Chondrocyte (in vitro differentiated cells): Measurements from ENCODE around the gene ISG20. TPM values are rescaled to one million over a fixed set of nuclear protein-coding genes. Genes with fewer than 3 reads are reported as not detected.
A peak's percentile ranks its signal among the peaks of the same experiment; 100 is the strongest.

Experiments
- DNase-seq: peaks from one replicate; pipeline ENCODE4 v3.0.0; 2021; ENCODE audit warnings: mixed read lengths, low spot score
- H3K27ac Mint-ChIP-seq: one replicate; pipeline ENCODE4 v1.8.0; 2021; ENCODE audit warnings: mild to moderate bottlenecking, moderate library complexity, mixed read lengths; ENCODE audit not compliant: unreplicated experiment
- H3K27me3 Mint-ChIP-seq: 2 replicates; pipeline ENCODE4 v1.8.0; 2021; ENCODE audit warnings: low read depth, mixed read lengths
- H3K36me3 Mint-ChIP-seq: 2 replicates; pipeline ENCODE4 v1.8.0; 2021; ENCODE audit warnings: low read depth, mixed read lengths
- H3K4me1 Mint-ChIP-seq: 2 replicates; pipeline ENCODE4 v1.8.0; 2021; ENCODE audit warnings: low read depth, mild to moderate bottlenecking, mixed read lengths
- H3K4me3 Mint-ChIP-seq: one replicate; pipeline ENCODE4 v1.8.0; 2021; ENCODE audit warnings: mild to moderate bottlenecking, moderate library complexity, mixed read lengths; ENCODE audit not compliant: unreplicated experiment
- H3K9me3 Mint-ChIP-seq: 2 replicates; pipeline ENCODE4 v1.8.0; 2021; ENCODE audit warnings: low read depth, mixed read lengths
- CTCF ChIP-seq: fragments of 200-600 bp; sonication (generic); IDR thresholded peaks from 2 replicates; pipeline ENCODE4 v1.5.0; 2021; ENCODE audit warnings: antibody characterized with exemption, mild to moderate bottlenecking, moderate library complexity
- total RNA-seq: library from RNA; stranded (reverse); gene quantifications from 3 replicates; pipeline ENCODE4 v1.2.1, GENCODE V29; 2021

Gene ISG20
- total RNA-seq, 1 donor from 2014 or later: 4.5 TPM

GRCh38 chr15:88613074-88613944 is 25.5 kb upstream of the ISG20 start:
- no peak for TF ChIP-seq CTCF
- no peak overlapping the region for H3K4me3 Mint-ChIP-seq
- H3K4me1 Mint-ChIP-seq: peaks cover 12% of the 10 kb centered on the region
- H3K9me3 Mint-ChIP-seq: no peaks in the 10 kb centered on the region
- H3K27me3 Mint-ChIP-seq: peaks cover 28% of the 10 kb centered on the region
- no peak overlapping the region for H3K27ac Mint-ChIP-seq
- H3K36me3 Mint-ChIP-seq: peaks cover 1% of the 10 kb centered on the region
- DNase-seq: no peak

GRCh38 chr15:88615303-88616107 is 23.3 kb upstream of the ISG20 start:
- no peak overlapping the region for H3K4me3 Mint-ChIP-seq
- H3K4me1 Mint-ChIP-seq: peaks cover 12% of the 10 kb centered on the region
- H3K9me3 Mint-ChIP-seq: no peaks in the 10 kb centered on the region
- no peaks in the 10 kb centered on the region for H3K36me3 Mint-ChIP-seq
- peak overlapping the region; percentile 2 for H3K27ac Mint-ChIP-seq
- H3K27me3 Mint-ChIP-seq: peaks cover 10% of the 10 kb centered on the region
- no peak for TF ChIP-seq CTCF
- DNase-seq: no peak

GRCh38 chr15:88616240-88616639 is 22.6 kb upstream of the ISG20 start:
- H3K9me3 Mint-ChIP-seq: no peaks in the 10 kb centered on the region
- no peaks in the 10 kb centered on the region for H3K36me3 Mint-ChIP-seq
- TF ChIP-seq CTCF: no peak
- no peak overlapping the region for H3K27ac Mint-ChIP-seq
- H3K4me3 Mint-ChIP-seq: no peak overlapping the region
- peaks cover 16% of the 10 kb centered on the region for H3K4me1 Mint-ChIP-seq
- H3K27me3 Mint-ChIP-seq: peaks cover 7% of the 10 kb centered on the region
- DNase-seq: no peak

- no peaks in the 10 kb centered on the region for H3K27me3 Mint-ChIP-seq
- no peaks in the 10 kb centered on the region for H3K9me3 Mint-ChIP-seq
- TF ChIP-seq CTCF: no peak
- H3K4me1 Mint-ChIP-seq: peaks cover 19% of the 10 kb centered on the region
- H3K27ac Mint-ChIP-seq: no peak overlapping the region
- H3K36me3 Mint-ChIP-seq: no peaks in the 10 kb centered on the region
- DNase-seq: no peak
- no peak overlapping the region for H3K4me3 Mint-ChIP-seq
Measured at GRCh38 chr15:88617031-88617722, 21.6 kb upstream of the ISG20 start.

- Mint-ChIP-seq H3K36me3 (no peaks in the 10 kb centered on the region), H3K27me3 (no peaks in the 10 kb centered on the region), H3K4me3 (no peak overlapping the region), H3K4me1 (peaks cover 23% of the 10 kb centered on the region), H3K27ac (no peak overlapping the region), H3K9me3 (no peaks in the 10 kb centered on the region)
- DNase-seq: no peak
- no peak for TF ChIP-seq CTCF
Measured at GRCh38 chr15:88617790-88618189, 21.0 kb upstream of the ISG20 start.
